HCT116 (cell line): Measurements from ENCODE around the gene C2.

Experiments
- POLR2A ChIP-seq: IDR thresholded peaks from 2 replicates; pipeline ENCODE4 v1.7.0; 2011; ENCODE audit warnings: borderline replicate concordance; ENCODE audit not compliant: insufficient read depth, insufficient read length; ENCODE audit errors: extremely low read depth
- POLR2AphosphoS5 ChIP-seq: IDR thresholded peaks from 2 replicates; pipeline ENCODE4 v1.6.1; 2011; ENCODE audit warnings: mild to moderate bottlenecking, low read depth, low read length, moderate library complexity
- RAD21 ChIP-seq: IDR thresholded peaks from 2 replicates; pipeline ENCODE4 v1.6.1; 2012; ENCODE audit warnings: low read depth, mild to moderate bottlenecking
- SIN3A ChIP-seq: IDR thresholded peaks from 2 replicates; pipeline ENCODE4 v1.6.1; 2012; ENCODE audit warnings: low read depth
- TCF7L2 ChIP-seq: IDR thresholded peaks from 2 replicates; pipeline ENCODE4 v1.7.0; 2011; ENCODE audit warnings: borderline replicate concordance, inconsistent platforms; ENCODE audit not compliant: insufficient read depth, insufficient read length; ENCODE audit errors: extremely low read depth
- YY1 ChIP-seq: IDR thresholded peaks from 2 replicates; pipeline ENCODE4 v1.6.1; 2011; ENCODE audit warnings: low read length, low read depth, moderate library complexity, mild to moderate bottlenecking; ENCODE audit not compliant: insufficient replicate concordance; ENCODE audit errors: extremely low read depth
- TF ChIP-seq, protein P1 (sequence below), 3 experiments: fragments of 200-600 bp in 1 of 3; sonication (generic) in 1 of 3; IDR thresholded peaks in 2 of 3; conservative IDR thresholded peaks in 1 of 3; 2 replicates each; pipeline ENCODE4 v1.5.1; 2012 to 2017; ENCODE audit warnings: low read depth in 2 of 3, low read length in 2 of 3, antibody characterized with exemption in 1 of 3, borderline replicate concordance in 1 of 3, control low read depth in 1 of 3, mild to moderate bottlenecking in 1 of 3, mixed read lengths in 1 of 3, mixed run types in 1 of 3, moderate library complexity in 1 of 3; ENCODE audit not compliant: insufficient read depth in 1 of 3
- TF ChIP-seq, protein P2 (sequence below): IDR thresholded peaks from 2 replicates; pipeline ENCODE4 v1.6.1; 2012
- TF ChIP-seq, protein P3 (sequence below): IDR thresholded peaks from 2 replicates; pipeline ENCODE4 v1.6.1; 2012; ENCODE audit warnings: low read depth

DNA sequence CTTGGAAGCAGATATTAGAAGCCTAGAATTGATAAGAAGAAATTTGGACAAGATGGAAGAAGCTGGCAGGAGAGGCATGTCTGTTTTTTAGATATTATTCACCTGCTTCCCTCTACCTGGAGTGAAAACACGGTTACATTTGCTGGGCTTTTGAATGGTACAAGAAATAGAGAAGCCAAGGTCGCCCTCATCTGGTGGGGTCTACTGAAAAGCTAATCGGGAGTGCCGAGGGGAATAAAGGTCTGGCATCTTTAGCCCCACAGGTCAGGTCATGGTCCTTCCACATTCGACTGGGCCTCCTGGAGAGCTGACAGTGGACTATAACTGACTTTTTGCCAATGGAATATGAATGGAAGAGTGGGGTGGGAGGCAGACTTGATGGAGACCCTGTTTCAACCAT is 4.6 kb upstream of the C2 start:
- TF ChIP-seq, protein P1, sequence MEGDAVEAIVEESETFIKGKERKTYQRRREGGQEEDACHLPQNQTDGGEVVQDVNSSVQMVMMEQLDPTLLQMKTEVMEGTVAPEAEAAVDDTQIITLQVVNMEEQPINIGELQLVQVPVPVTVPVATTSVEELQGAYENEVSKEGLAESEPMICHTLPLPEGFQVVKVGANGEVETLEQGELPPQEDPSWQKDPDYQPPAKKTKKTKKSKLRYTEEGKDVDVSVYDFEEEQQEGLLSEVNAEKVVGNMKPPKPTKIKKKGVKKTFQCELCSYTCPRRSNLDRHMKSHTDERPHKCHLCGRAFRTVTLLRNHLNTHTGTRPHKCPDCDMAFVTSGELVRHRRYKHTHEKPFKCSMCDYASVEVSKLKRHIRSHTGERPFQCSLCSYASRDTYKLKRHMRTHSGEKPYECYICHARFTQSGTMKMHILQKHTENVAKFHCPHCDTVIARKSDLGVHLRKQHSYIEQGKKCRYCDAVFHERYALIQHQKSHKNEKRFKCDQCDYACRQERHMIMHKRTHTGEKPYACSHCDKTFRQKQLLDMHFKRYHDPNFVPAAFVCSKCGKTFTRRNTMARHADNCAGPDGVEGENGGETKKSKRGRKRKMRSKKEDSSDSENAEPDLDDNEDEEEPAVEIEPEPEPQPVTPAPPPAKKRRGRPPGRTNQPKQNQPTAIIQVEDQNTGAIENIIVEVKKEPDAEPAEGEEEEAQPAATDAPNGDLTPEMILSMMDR (IDR thresholded peaks at IDR 0.05 in 2 of 3, conservative IDR thresholded peaks at IDR 0.05 in 1 of 3; ENCODE audit: borderline replicate concordance in 1 of 3, insufficient read depth in 1 of 3, low read depth in 2 of 3, low read length in 2 of 3), result peak in 2 of 3 experiments; percentile 39 to 54; a peak in 4 of 6 replicates
- TF ChIP-seq POLR2A (no peak), POLR2AphosphoS5 (no peak), SIN3A (no peak), TCF7L2 (no peak), RAD21 (peak; percentile 77), YY1 (no peak)
- TF ChIP-seq, protein P2, sequence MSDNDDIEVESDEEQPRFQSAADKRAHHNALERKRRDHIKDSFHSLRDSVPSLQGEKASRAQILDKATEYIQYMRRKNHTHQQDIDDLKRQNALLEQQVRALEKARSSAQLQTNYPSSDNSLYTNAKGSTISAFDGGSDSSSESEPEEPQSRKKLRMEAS, result no peak
- TF ChIP-seq, protein P3, sequence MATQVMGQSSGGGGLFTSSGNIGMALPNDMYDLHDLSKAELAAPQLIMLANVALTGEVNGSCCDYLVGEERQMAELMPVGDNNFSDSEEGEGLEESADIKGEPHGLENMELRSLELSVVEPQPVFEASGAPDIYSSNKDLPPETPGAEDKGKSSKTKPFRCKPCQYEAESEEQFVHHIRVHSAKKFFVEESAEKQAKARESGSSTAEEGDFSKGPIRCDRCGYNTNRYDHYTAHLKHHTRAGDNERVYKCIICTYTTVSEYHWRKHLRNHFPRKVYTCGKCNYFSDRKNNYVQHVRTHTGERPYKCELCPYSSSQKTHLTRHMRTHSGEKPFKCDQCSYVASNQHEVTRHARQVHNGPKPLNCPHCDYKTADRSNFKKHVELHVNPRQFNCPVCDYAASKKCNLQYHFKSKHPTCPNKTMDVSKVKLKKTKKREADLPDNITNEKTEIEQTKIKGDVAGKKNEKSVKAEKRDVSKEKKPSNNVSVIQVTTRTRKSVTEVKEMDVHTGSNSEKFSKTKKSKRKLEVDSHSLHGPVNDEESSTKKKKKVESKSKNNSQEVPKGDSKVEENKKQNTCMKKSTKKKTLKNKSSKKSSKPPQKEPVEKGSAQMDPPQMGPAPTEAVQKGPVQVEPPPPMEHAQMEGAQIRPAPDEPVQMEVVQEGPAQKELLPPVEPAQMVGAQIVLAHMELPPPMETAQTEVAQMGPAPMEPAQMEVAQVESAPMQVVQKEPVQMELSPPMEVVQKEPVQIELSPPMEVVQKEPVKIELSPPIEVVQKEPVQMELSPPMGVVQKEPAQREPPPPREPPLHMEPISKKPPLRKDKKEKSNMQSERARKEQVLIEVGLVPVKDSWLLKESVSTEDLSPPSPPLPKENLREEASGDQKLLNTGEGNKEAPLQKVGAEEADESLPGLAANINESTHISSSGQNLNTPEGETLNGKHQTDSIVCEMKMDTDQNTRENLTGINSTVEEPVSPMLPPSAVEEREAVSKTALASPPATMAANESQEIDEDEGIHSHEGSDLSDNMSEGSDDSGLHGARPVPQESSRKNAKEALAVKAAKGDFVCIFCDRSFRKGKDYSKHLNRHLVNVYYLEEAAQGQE, result no peak
